HG02763 (cell line): Measurements from ENCODE around the gene MYOC.
A peak's percentile ranks its signal among the peaks of the same experiment; 100 is the strongest.
"Not testable (repeated sequence)": the region's sequence is repeated elsewhere in the genome, so short reads cannot be mapped to it uniquely, and the experiment has no call there.

Experiments
- ATAC-seq: cut with Tn5 transposase; IDR thresholded peaks from one replicate; pipeline ENCODE4 v1.9.1; 2021; ENCODE audit warnings: mild to moderate bottlenecking, moderate library complexity; ENCODE audit not compliant: unreplicated experiment

Gene MYOC

GRCh38 chr1:171611306-171611705, 41.2 kb downstream of the MYOC start:
- no peak for ATAC-seq

GRCh38 chr1:171610385-171610784, 42.1 kb downstream of the MYOC start:
- no peak for ATAC-seq

GRCh38 chr1:171606402-171606941, 46.0 kb downstream of the MYOC start:
- ATAC-seq, result peak; percentile 45

GRCh38 chr1:171603042-171603441, 49.4 kb downstream of the MYOC start:
- ATAC-seq, result not testable (repeated sequence)

GRCh38 chr1:171600862-171601261, 51.6 kb downstream of the MYOC start:
- no peak for ATAC-seq

GRCh38 chr1:171600310-171600709, 52.2 kb downstream of the MYOC start:
- not testable (repeated sequence) for ATAC-seq

GRCh38 chr1:171597203-171597602, 55.3 kb downstream of the MYOC start:
- no peak for ATAC-seq

- ATAC-seq, result no peak
These were observed 55.8 kb downstream of the MYOC start for GRCh38 chr1:171596705-171597104.

- ATAC-seq, result no peak
These were observed 56.4 kb downstream of the MYOC start for GRCh38 chr1:171596119-171596518.

GRCh38 chr1:171595324-171595723, 57.2 kb downstream of the MYOC start:
- no peak for ATAC-seq

- ATAC-seq, result no peak
These were observed 62.5 kb downstream of the MYOC start for GRCh38 chr1:171590022-171590421.

GRCh38 chr1:171588230-171588629, 64.3 kb downstream of the MYOC start:
- no peak for ATAC-seq

- ATAC-seq, result no peak
These were observed 66.8 kb downstream of the MYOC start for GRCh38 chr1:171585715-171586114.
